ENCODE data around the gene HIC2.
"Not testable (repeated sequence)": the region's sequence is repeated elsewhere in the genome, so short reads cannot be mapped to it uniquely, and the experiment has no call there.

The HIC2 gene

DNA sequence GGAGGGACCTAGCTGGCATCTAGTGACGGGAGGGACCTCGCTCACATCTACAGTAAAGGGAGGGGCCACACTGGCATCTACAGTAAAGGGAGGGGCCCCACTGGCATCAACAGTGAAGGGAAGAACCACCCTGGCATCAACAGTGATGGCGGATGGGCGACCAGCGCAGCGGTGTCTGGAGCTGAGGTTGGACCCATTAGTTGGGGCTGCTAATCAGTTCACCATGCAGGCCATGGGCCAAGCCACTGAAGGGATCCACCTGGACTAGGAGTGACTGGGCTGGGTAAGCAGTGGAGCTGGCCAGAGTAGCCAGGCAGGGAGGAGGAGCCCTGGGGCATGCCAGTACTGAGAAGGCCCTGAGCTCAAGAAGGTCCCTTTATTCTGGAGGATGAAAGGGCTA, 73.4 kb downstream of the HIC2 start:
- H3K9ac ChIP-seq (ENCODE audit: insufficient read length); H3K27ac ChIP-seq; H3K36me3 ChIP-seq (ENCODE audit: insufficient read depth, low read length); H3K4me3 ChIP-seq; H3K9me3 ChIP-seq (ENCODE audit: low read depth, low read length); DNase-seq (ENCODE audit: low read depth, low spot score): not testable (repeated sequence)

DNA sequence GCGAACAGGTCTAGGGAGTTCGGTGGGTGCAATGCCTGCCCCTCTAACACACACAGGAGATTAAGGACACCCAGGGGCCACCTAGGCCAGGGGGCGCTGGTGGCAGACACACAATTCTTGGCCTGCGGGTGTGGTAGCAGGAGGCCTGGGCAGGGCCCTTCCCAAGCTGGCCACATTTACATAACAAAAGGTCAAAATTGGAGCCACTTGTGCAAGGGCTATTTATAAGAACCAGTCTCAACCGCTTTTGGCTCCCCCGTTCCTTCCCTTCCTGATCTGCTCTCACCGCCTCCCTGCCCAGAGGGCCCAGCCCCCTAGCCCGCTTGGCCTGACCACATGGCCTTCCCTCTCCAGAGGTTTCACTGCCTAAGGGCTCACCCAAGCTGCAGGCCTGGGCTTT, 75.1 kb downstream of the HIC2 start:
- H3K9me3 ChIP-seq (ENCODE audit: low read depth, low read length); DNase-seq (ENCODE audit: low read depth, low spot score); H3K27ac ChIP-seq; H3K4me3 ChIP-seq; H3K36me3 ChIP-seq (ENCODE audit: insufficient read depth, low read length); H3K9ac ChIP-seq (ENCODE audit: insufficient read length): not testable (repeated sequence)

DNA sequence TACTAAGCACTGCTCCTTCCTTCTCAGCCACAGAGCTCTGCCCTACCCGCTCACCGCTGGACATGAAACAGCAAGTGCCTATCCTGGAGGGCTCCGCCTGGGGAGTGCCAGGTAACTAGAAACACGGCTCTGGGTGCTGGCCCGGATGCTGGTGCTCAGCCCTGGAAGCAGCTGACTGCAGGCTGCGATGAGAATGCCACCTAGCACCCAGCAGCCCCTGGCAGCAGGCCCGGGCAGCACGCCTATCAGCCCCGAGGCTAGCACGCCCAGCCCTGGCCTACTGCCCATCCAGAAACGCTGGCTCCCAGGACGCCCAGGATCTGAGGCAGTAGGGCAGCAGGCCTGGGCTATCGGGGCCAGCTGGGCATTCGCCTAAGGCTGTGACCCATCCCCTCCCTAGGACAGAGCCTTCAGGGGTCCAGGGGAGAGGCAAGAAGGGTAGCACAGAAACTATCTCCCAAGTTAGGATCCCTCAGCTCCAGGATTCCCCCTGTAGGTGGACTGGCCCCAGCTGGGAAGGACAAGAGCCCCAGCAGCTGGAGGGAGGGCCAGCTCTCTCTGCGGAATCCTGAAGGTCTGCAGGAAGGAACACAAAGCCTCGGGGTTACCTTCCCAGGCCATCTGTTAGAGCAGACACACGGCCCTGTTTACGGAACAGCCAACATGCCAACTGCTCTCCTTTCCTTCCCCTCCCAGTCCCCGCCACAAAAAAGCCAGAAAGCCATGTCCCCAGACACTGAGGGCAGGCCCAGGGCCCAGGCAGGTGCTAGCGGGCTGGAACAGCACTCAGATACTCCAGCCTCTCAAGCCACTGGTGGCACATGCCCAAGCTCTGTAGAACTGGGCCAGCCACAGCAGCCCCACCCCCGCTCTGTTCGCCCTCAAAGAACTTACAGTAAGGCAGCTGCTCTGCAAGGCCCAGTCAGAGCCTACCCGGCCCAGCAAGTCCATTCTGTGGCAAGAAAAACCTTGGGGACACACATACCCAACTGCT, 76.9 kb downstream of the HIC2 start:
- H3K4me3 ChIP-seq; DNase-seq (ENCODE audit: low read depth, low spot score); H3K9ac ChIP-seq (ENCODE audit: insufficient read length); H3K36me3 ChIP-seq (ENCODE audit: insufficient read depth, low read length); H3K27ac ChIP-seq; H3K9me3 ChIP-seq (ENCODE audit: low read depth, low read length): not testable (repeated sequence)

- H3K27ac ChIP-seq; H3K36me3 ChIP-seq (ENCODE audit: insufficient read depth, low read length); DNase-seq (ENCODE audit: low read depth, low spot score): not testable (repeated sequence)
Measured at GRCh38 chr22:21497984-21498383, 80.8 kb downstream of the HIC2 start.

DNA sequence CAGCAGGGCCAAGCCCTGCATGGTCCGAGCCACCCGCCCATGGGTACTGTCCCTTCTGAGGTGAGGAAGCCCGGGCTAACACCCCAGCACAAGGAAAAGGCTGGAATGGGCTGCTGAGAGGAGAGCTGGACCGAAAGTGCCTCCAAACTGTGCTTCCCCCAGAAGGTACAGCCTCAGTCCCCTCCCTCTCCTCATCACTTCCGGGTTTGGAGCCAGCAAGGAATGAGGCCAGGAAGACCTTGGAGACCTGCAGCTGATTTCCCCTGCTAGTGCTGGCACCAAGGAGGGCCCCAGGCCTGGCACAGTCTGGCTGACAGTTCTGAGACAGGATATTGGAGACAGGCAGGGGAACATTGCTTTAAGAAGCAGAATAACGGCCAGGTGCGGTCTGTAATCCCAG, 81.3 kb downstream of the HIC2 start:
- not testable (repeated sequence) for H3K27ac ChIP-seq; H3K9me3 ChIP-seq (ENCODE audit: low read depth, low read length); H3K9ac ChIP-seq (ENCODE audit: insufficient read length); H3K36me3 ChIP-seq (ENCODE audit: insufficient read depth, low read length); DNase-seq (ENCODE audit: low read depth, low spot score); H3K4me3 ChIP-seq

More at GRCh38 chr22:21497984-21498383, 80.8 kb downstream of the HIC2 start:
- not testable (repeated sequence) for H3K9ac ChIP-seq (ENCODE audit: insufficient read length); H3K9me3 ChIP-seq (ENCODE audit: low read depth, low read length); H3K4me3 ChIP-seq

DNA sequence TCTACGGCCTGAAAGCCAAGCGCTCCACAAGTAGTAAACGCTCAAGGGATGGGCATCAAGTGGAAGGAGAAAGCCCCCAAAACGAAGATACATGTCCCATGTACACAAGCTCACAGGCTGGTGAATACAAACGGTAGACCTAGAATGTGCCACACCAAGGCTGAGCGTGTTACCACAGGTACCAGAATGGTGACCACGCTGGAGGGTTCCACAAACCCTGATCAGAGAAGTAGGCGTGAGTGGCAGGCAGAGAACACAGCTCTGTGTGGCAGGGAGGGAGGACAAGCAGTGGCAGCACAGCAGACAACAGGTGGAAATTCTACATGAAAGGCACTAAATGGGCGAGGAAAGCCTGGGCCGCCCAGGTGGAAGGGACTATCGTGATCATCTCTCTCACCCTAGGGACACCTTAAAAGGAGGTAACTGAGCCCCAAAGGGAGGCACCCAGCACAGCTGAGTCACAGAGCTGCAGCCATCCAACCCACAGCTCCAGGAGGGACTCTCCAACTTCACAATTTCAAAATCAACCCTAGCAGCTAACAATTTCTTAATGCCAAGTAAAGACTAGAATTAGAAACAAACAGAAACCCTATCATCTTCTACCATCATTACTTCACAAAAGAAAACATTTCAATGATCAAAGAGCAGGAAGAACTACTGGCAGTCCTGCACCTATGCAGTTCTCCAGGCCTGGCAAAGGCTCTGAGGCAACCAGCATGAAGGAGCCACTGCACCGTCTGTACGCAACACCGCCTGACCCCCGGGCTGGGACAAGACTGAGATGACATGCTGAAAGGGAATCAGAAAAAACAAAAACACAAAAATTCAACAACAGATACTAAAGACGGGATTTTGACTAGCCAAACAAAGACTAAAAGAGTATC, 82.7 kb downstream of the HIC2 start:
- not testable (repeated sequence) for DNase-seq (ENCODE audit: low read depth, low spot score); H3K9ac ChIP-seq (ENCODE audit: insufficient read length); H3K4me3 ChIP-seq; H3K36me3 ChIP-seq (ENCODE audit: insufficient read depth, low read length); H3K9me3 ChIP-seq (ENCODE audit: low read depth, low read length); H3K27ac ChIP-seq

Measured in SK-N-MC (cell line).